SH-SY5Y (cell line): ENCODE measurements around the gene LAMC2.

Source experiments
- GATA2 ChIP-seq: IDR thresholded peaks from 2 replicates; pipeline ENCODE4 v1.6.1; 2011; ENCODE audit warnings: mild to moderate bottlenecking, low read depth, low read length
- GATA3 ChIP-seq: IDR thresholded peaks from 2 replicates; pipeline ENCODE4 v1.6.1; 2011; ENCODE audit warnings: low read depth, mild to moderate bottlenecking, low read length, moderate library complexity

- TF ChIP-seq GATA2 (no peak), GATA3 (no peak)
These were observed 48.3 kb upstream of the LAMC2 start for GRCh38 chr1:183137782-183138181.
